Measurements from ENCODE around the gene MDM4.

DNA sequence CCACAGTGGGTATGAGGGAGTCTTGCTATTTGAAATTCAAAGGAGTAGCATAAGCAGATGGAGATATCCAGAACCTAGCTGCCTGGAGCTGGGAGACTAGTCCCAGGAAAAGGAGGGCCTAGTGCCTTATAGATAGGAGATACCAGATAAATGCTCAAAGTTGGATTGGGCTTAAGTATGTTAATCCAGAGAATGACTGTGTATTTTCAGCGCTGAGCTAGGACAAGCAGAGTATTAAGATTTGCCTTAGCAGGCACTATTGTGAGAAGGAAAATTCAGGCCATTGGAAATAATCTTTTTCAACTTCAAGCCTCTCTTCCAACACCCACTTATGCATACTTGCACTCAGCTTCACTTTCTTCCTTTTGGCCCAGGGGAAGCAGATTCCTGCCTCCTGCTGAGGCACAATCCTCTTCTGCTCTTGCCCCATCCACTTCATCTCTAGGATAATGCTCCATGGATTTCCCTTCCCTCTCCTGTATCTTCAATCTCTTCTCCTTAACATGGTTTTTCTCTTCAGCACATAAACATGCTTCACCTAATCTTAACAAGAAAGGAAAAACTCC lies 42.7 kb upstream of the MDM4 start:
- TF ChIP-seq, protein P1, sequence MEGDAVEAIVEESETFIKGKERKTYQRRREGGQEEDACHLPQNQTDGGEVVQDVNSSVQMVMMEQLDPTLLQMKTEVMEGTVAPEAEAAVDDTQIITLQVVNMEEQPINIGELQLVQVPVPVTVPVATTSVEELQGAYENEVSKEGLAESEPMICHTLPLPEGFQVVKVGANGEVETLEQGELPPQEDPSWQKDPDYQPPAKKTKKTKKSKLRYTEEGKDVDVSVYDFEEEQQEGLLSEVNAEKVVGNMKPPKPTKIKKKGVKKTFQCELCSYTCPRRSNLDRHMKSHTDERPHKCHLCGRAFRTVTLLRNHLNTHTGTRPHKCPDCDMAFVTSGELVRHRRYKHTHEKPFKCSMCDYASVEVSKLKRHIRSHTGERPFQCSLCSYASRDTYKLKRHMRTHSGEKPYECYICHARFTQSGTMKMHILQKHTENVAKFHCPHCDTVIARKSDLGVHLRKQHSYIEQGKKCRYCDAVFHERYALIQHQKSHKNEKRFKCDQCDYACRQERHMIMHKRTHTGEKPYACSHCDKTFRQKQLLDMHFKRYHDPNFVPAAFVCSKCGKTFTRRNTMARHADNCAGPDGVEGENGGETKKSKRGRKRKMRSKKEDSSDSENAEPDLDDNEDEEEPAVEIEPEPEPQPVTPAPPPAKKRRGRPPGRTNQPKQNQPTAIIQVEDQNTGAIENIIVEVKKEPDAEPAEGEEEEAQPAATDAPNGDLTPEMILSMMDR (IDR thresholded peaks at IDR 0.05 in 4 of 5, conservative IDR thresholded peaks at IDR 0.05 in 1 of 5), result no peak
- no peak for TF ChIP-seq POLR2A (IDR thresholded peaks at IDR 0.05)

Data from gastrocnemius medialis (tissue), 4 donors.